Hindlimb muscle (tissue), 1 donor: ENCODE measurements around the gene PRKCE. TPM values are rescaled to one million over a fixed set of nuclear protein-coding genes. Genes with fewer than 3 reads are reported as not detected.

ENCODE experiments used
- DNase-seq: peaks from one replicate; pipeline ENCODE4 v3.0.0-alpha.2; 2013
- polyA plus RNA-seq: library from polyadenylated mRNA; unstranded; fragments of 120-200 nt; gene quantifications from one replicate; pipeline ENCODE4 v1.2.1, GENCODE V29; 2013; ENCODE audit not compliant: insufficient read length

The PRKCE gene
- polyA plus RNA-seq, 1 donor, result 4.6 TPM

DNA sequence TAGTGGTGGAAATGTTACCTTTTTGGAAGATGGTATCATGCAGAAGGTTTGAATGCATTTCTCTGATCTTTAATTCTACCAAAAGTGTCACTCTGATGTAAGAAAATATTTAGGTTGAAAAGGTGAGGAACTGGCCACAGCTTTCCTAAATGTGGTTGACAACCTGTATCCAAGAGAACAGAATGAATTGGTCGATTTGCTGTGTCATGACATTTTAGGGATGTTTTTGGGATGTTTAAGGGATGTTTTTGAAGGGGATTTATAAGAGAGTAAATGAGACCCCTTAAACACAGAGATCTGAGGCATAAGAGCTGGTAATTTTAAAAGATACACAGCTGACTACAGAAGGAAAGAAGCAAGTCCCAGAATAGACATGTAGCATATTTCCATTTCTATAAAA lies 375.0 kb downstream of the PRKCE start:
- no peak for DNase-seq

DNA sequence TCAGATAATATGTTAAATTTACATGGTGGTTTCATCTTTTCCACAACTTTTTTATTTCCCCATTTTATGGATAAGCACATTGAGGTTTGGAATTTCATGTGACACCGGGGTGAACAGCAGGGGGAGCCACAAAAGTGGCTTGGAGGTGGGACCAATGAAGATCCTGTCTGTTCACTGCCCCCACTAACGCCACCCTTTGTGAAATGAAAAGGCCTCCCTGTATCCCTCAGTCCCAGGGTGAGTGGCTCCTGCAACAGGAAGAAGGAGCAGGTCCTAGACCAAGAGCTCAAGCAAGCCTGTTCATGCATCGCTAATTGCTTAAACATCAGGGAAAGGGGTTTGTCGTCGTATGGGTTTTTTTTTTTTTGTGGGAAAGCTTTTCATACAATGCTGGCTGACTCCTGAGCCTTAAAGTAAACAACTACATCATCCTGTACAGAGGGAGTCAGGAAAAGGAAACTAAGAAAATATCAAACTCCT lies 377.9 kb downstream of the PRKCE start:
- no peak for DNase-seq

DNA sequence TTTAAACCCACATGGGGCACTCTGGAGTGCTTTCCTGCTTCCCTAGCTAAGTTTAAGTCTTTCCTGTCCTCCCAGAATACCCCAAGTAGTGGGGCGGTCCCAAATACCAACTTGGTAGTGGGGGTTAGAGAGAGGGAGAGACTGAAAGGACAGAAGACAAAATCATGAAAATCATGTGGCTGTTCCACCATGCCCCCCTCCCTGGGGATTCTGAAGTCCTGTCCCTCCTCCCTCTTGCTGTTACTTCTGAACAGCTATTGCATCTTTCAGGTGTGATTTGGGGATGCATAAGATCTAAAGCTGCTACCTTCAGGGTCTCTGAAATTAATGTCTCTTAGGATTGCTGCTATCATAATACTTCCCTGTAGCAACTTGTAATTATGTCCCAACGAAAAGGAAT lies 378.9 kb downstream of the PRKCE start:
- DNase-seq, result no peak

DNA sequence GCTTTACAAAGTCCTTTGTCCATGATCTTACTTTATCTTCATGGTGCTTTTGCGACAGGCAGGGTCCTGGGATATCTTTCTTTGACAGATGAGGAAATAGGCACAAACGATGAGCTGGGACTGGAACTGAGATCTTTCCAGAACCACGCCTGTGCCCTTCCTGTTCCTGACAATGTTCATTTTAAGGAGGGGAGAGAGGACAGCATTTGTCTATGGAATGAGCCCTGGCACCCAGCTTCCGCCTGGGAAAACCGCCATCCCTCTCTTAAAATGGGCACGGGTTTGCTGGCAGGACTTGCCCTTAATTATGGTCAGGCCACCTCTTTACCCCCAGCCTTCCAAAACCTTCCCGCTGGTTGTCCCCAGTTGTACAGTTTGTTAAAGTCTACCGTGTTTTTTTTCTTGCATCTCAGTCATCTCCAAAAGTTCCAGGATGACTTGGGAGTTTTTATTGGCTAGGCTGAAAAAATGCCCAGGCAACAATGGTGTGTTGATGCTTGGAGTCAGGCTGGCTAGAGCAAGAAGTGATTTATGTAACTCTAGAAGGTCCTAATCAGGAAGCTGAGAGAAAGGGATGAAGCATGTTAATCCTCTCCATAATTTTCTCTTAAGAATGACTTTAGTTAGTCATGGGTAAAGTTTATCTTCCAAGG lies 380.8 kb downstream of the PRKCE start:
- DNase-seq, result no peak

DNA sequence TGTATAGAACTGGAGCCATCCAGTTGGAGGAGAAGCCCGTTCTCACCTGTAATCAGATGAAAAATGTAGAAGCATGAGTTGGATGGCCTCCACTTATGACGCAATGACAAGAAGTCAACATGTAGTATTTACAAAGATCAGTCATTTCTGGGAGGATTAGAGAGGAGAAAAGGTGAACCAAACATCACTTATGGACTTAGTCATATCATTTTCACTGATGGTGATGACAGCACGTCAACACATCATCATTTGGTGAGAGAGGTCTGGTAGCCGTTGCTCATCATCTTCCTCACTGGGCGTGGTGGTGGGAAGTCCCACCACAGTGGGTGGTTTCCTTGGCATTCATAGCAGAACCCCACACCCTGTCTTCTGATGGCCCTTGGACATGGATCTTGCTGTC lies 381.5 kb downstream of the PRKCE start:
- DNase-seq, result no peak

DNA sequence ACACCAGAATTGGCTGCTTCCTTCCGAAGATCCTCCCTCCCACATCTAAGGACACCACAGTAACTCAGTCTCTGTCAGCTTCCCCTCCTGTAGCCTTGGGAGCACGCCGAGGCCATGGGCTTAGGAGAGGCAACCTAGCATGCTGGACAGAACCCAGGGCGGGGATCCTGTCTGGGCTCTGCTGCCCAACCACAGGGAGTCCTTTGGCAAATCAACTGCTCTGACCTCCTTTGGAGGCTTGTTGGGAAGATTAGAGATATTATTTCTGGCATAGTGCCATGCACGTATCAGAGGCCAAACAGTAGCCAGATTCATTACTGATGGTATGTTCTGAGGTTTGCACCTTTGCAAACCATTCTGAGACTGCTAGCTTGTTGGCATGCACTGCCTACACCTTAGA lies 383.1 kb downstream of the PRKCE start:
- no peak for DNase-seq

DNA sequence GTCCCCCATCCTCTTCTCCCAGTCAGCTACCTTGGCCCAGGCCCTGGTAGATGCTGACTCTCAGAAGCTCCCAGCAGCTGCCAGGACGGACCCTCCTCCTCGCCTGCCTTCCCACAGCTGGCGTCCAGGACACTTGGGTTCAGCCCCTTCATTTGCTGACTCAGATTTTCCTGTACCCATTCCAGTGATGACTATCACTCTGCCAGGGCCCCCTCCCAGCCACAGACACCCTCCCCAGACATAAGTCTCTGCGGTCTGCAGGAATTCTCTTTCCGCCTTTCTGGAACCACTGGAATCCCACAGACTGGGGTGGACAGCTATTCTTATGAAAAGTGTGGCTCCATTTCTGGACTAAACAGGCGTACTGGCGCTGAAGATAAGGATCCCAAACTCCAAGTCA lies 385.5 kb downstream of the PRKCE start:
- DNase-seq, result no peak

DNA sequence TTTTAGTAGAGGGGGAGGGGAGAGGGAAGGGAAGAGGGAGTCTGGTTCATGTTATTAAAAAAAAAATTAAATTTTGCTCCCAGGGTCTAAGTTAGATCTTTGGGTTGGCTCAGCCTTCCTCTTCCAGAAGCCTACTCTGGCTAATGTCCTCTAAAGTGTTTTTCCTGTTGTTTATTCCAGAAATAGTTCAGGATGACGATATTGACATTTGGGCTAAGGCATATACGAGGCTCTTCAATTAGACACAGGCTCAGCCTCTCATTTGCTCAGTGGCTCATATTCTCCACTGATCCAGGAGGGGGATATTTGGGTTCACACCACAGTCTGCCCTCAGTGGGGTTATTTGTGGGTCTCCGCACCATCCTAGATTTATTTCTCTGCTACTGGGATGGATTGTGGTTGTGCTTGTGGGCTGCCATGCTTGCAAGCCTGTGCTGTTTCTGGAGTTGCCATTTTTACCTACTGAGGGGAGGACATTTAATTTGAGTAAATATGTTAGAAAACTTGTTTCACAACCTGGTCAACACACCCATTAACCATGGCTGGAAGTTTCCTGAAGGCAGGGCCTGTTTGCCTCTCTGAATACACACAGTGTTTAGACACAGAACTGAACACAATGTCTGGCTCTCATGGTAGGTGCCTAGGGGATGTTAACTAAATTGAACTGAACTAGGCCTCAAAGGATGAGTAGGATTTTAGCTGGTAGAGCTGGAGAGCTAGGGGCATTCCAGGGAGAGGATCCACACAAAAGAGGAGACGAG lies 388.2 kb downstream of the PRKCE start:
- DNase-seq, result no peak

DNA sequence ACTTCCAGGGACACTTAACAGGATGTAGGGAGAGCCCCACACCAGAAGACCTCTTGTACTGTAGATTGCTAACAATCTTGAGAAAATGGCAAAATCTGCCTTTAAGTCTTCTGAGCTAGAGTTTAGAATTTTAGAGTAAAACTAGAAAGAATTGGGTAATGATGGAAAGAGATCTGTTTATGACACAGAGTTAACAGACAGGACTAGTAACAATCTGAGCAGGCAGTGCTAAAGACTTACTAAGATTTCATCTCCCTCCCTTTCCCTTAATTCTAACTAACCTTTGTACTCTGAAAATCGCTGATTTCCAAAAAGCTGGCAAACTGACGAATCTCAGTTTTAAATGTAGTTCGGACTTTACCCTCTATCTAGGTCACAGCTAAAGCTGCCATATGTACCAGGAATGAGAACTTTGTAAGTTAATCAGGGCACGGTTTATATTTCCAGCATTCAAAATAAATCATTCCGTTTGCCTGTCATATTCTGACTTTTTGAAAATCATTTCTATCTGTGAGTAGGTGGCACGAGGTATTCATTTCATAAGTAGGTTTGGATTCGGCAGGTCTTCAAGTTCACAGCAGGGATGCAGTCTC lies 389.2 kb downstream of the PRKCE start:
- no peak for DNase-seq

DNA sequence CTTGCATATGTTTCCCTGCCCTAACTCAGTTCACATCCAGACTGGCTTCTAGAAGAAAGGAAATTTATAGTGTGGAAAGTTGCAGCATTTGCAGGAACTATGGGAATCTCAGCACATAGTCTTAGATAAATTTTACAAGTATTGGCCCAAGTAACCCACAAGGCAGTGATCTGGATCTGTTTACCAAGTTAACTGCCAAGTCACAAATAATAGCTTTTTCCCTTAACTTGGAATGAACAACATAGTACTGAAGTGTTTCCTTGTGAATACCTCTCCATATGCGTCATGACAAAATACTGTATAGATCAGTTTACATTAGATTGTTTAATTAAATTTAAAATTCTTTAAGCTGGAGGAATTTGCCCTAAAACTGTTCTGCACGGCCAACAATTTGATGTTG lies 390.0 kb downstream of the PRKCE start:
- DNase-seq, result peak; percentile 23

DNA sequence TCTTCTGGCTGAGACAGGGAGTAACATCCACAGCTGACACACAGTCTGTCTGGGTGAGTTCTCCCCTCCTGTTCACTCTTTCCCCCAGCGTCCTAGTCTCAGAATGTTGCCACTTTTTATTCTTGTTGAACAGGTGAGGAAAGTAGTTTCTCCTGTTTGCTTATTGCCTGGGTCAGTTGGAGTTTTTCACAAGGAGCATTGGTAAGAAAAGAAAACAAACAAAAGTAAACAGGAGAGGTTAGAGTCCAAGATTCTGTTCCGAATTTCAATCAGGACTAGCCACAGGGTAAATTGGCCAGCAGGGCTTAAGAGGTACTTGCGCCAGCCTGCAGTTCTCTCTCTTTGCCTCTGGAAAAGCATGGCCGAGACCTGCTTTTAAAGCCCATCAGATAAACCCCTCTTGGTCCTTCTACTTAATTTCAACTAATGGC lies 390.7 kb downstream of the PRKCE start:
- no peak for DNase-seq

DNA sequence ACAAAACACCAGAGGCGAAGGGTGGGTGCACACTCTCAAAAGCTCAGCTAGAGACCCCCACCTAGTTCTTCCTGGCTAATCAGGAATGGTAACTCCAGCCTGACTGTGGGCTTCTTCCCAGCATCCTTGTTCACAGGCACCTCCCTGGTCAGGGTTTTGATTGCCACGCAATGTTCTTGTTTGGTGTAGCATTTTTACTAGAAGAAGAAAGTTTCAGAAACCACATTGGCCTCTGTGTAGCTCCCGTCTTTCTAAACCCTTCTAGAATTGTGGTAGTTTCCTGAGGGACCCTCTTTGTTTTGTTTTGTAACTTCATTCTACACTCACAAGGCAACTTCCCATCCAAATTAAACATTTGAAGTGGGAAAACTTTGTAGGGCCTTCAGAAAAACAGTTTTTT lies 391.2 kb downstream of the PRKCE start:
- DNase-seq, result no peak

DNA sequence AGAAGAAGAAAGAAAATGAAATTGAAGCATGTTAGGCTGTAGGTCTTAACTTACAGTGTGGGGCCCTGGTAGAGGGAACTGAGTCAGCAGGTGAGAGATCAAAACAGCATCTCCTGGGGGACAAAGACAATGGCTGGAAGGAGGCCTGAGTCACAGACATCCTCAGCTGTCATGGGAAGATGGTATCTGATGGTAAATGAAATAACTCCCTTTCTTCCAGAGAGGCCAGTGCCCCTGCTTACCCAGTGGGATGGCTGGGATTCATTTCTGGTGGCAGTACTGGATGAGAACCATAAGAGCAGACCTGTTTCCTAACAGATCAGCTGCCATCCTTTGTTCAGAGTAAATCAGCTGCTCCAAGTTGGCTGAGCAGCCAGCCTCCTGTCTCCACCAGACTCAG lies 394.4 kb downstream of the PRKCE start:
- no peak for DNase-seq

DNA sequence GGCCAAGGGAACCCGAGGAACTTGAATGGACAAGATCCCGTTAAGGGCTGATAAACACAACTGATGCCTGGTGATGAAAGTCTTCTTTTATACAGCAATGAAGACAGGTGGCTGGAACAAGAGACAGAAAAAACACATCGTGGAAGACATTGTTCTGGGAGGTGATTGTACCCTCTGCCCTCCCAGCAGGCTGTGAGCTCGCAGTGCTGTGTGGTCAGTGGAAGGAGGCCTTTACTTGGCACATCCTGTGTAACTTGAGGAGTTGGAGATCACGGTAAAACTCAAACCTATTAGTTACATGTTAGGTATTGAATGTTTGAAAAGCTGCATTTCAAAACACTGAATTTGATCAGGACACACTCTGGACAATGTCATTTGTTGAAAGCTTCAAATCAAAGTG lies 395.8 kb downstream of the PRKCE start:
- no peak for DNase-seq

DNA sequence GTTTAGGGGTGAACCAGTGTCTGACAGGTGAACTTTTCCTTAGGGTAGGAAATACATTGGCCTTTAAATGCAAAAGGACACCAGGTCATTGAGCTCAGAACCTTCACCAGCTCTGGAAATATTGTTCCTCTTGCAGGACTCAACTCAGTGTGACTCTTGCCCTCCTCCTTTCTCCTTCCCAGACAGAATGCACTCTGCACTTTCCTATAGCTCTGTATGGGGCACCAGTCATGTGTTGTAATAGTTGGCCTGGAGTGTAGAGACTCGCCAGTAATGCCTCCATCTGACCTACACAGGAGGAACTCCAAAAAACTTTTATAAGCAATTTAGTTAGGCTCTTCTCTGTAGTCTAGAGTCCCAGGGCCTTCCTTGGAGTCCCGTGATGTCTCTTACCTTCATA lies 397.2 kb downstream of the PRKCE start:
- DNase-seq, result no peak

DNA sequence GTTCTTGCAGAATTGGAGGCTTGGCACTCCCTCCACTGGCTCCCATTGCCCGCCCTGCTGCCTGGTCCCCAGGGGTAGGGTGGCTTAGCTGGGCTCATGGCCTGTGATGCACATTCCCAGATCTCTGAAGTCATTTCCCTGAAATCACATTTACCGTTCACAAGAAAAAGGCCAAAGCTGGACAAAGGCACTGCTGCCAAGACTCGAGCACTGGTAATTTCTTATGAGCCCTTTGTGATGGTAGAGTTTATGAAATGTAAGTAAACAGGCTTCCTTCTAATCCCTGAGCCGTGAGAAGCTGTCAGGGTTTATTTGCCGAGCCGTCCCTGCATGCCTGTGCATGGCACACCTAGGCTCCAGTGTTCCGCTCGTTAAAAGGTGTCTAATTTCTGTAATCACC lies 398.6 kb downstream of the PRKCE start:
- no peak for DNase-seq

DNA sequence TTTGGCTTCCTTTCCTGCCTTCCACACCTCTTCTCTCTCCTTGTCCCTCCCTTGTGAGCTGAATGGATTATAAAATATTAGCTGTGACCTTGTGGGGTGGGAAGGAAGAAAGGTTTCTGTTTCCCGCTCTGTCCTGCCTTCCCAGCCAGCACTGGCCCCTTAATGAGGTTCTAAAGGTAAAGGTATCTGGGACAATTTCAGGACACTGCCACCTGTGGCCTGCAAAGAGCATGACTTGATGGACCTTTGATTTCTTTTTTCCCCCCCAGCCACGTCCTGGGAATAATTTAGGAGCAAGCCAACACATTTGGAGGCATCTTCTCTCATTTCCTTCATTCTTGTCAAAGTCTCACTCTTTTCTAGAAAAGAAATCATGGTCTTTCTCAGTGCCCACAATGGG lies 399.0 kb downstream of the PRKCE start:
- no peak for DNase-seq

DNA sequence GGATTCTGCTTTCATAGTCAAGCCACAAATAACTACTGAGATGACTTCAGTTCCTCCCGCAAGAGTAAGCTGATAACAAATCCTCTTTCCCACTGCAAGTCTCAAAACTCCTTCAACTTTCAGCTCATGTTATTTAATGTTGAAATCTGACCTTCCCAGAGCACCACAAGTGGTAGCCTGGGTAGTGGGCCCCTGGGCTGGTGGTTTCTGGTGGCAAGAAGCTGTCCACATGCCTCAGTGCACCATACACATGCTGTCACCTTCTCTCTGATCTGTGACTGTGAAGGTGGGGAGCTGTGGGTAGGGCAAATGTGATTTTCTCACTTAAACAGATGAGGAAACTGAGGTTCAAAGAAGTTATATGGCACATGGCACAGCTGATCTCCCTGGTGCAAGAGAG lies 399.6 kb downstream of the PRKCE start:
- DNase-seq, result no peak

DNA sequence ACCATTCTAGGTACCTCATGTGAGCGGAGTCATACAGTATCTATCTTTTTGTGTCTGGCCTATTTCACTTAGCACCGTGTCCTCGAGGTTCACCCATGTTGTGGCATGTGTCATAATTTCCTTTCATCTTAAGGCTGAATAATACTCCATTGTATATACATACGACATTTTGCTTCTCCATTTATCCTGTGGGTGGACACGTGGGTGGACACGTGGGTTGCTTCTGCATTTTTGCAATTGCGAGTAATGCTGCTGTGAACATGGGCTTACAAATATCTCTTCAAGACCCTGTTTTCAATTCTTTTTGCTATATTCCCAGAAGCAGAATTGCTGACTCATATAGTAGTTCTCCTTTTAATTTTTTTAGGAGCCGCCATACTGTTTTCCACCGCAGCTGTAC lies 402.1 kb downstream of the PRKCE start:
- DNase-seq, result no peak

DNA sequence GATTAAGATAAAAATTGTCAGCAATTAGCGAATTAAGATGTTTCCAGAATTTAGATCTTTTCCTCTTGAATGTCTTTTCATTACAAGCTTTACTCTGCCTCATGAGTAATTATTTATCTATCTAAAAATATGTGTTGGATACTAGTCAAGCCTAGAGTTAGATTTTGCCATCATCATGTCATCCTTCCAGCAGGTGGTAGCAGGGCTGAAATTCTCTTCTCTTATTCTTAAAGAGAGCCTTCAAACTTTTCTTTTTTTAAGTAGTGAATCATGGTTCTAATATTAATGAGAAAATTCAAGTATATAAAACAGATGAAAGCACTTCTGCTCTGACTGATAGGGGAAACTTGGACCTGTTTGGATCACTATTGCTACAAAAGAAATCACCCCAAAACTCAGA lies 405.1 kb downstream of the PRKCE start:
- DNase-seq, result no peak

DNA sequence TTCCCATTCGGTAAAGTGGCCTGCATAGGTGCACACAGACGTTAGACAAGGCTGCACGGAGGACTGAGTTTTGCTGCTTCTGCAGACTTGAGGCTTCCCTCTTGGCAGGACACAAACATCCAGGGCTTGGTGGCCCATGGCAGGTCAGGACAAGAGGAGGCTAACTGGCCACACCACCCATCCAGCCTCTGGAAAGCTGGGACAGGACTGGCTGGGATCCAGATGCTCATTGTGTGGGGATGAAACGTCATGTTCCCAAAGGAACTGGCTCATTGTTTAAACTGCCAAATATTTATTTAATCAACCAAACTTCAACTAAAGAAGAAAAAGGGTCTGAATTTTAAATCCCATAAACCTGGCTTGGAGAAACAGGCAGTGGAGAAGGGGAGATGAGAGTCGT lies 406.7 kb downstream of the PRKCE start:
- peak; percentile 13 for DNase-seq

DNA sequence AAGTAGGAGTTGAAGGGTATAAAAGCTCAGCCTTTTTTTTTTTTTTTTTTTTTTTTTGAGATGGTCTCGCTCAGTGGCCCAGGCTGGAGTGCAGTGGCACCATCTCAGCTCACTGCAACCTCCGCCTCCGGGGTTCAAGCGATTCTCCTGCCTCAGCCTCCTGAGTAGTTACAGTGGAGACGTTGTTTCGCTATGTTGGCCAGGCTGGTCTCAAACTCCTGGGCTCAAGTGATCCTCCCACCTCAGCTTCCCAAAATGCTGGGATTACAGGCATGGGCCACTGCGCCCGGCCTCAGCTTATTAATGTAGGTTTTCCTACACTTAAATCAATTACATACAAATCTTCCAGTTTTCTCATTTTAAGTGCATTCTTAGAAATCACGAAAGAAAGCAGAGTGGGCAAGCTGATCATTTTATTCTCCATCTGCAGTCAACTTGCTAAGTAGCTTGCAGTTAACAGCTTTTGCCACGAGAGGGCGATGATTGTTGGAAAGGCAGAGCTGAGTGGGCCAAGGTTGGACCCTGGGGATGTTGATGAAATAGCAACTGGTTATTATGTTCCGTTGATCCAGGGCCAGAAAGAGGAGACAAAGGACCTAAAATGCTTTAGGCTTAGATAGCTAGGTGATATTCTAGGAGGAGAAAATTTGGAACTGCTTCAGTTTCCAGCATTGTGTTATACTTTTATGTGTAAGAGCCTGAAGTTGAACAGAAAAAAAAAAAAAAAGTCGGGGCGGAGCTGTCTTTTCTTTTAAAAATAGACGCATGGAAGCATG lies 411.4 kb downstream of the PRKCE start:
- peak; percentile 85 for DNase-seq

DNA sequence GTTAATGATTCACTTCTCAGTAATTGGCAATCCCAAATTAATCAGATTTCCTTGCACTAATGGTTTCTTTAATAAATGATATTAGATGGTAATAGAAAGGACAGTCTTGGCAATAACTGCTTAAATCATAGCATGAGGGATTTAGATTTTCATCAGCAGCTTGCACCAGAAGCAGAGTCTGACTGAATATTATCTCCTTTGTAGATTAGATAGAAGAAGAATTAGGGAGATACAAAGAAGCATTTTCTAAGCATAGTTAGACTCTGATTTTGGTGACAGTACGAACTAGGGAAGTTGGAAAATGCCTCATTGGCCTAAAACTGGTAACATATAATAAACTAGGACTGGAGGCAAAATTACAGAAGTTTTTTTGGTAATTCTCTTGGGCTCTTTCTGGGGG lies 412.9 kb downstream of the PRKCE start:
- DNase-seq, result no peak
